ENCODE data around the gene CPNE8.

DNA sequence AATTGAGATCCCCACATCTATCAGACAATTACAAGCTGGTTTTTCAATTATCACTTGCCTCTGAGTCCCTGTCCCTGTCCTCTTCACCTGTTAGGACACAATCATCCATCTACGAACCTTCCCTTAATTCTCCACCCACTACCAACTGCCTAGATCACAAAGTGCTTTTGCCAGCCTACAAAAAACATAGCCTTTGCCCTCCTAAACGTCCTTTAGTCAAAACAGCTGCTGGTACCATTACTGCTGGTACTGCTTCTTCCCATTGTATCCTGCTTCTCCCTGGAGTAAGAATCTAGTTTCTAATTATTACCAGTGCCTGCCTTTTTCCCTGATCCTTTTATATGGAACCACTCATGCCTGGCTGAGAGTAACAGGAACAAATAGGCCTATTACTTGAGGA lies 82.1 kb downstream of the CPNE8 start:
- TF ChIP-seq, protein P1, sequence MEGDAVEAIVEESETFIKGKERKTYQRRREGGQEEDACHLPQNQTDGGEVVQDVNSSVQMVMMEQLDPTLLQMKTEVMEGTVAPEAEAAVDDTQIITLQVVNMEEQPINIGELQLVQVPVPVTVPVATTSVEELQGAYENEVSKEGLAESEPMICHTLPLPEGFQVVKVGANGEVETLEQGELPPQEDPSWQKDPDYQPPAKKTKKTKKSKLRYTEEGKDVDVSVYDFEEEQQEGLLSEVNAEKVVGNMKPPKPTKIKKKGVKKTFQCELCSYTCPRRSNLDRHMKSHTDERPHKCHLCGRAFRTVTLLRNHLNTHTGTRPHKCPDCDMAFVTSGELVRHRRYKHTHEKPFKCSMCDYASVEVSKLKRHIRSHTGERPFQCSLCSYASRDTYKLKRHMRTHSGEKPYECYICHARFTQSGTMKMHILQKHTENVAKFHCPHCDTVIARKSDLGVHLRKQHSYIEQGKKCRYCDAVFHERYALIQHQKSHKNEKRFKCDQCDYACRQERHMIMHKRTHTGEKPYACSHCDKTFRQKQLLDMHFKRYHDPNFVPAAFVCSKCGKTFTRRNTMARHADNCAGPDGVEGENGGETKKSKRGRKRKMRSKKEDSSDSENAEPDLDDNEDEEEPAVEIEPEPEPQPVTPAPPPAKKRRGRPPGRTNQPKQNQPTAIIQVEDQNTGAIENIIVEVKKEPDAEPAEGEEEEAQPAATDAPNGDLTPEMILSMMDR (IDR thresholded peaks at IDR 0.05; ENCODE audit: poor library complexity, severe bottlenecking): no peak
- TF ChIP-seq EP300 (conservative IDR thresholded peaks at IDR 0.05; ENCODE audit: poor library complexity, severe bottlenecking): no peak
- no peak for TF ChIP-seq POLR2AphosphoS5 (IDR thresholded peaks at IDR 0.05)
- no peak for TF ChIP-seq RAD21 (conservative IDR thresholded peaks at IDR 0.05)

All from neural cell (in vitro differentiated cells).